ENCODE measurements around the gene TPSAB1.

TPSAB1 gene

GRCh38 chr16:1199347-1200013 is 41.0 kb upstream of the TPSAB1 start:
- Histone ChIP-seq H3K27me3 (ENCODE audit: insufficient read depth, low read length, poor library complexity, severe bottlenecking) (no peaks in the 10 kb centered on the region), H4K20me1 (ENCODE audit: insufficient read depth, low read length, poor library complexity, severe bottlenecking) (no peaks in the 10 kb centered on the region), H2AFZ (ENCODE audit: low read length) (no peak overlapping the region), H3K4me2 (ENCODE audit: low read depth, low read length, poor library complexity, severe bottlenecking) (no peak overlapping the region), H3K9ac (ENCODE audit: low read depth, low read length, poor library complexity, severe bottlenecking) (no peak overlapping the region), H3K9me2 (replicated peaks; ENCODE audit: low read depth, low read length) (no peaks in the 10 kb centered on the region), H3K9me3 (ENCODE audit: insufficient read depth, low read depth, low read length) (no peaks in the 10 kb centered on the region), H3K79me2 (ENCODE audit: insufficient read depth, low read length) (no peaks in the 10 kb centered on the region), H3K36me3 (ENCODE audit: insufficient read depth, low read length) (no peaks in the 10 kb centered on the region), H3K4me1 (ENCODE audit: insufficient read depth, low read length, poor library complexity, severe bottlenecking) (no peaks in the 10 kb centered on the region), H3F3A (ENCODE audit: low read depth) (no peaks in the 10 kb centered on the region), H3K4me3 (ENCODE audit: low read length, poor library complexity, severe bottlenecking) (no peak overlapping the region)
- TF ChIP-seq CTCF (conservative IDR thresholded peaks at IDR 0.05; ENCODE audit: low read length): no peak
- no peak for TF ChIP-seq EZH2phosphoT487 (IDR thresholded peaks at IDR 0.05; ENCODE audit: borderline replicate concordance)

- no peak overlapping the region for H3K9ac ChIP-seq (ENCODE audit: low read depth, low read length, poor library complexity, severe bottlenecking)
- no peaks in the 10 kb centered on the region for H3K9me2 ChIP-seq (replicated peaks; ENCODE audit: low read depth, low read length)
- no peaks in the 10 kb centered on the region for H4K20me1 ChIP-seq (ENCODE audit: insufficient read depth, low read length, poor library complexity, severe bottlenecking)
- TF ChIP-seq EZH2phosphoT487 (IDR thresholded peaks at IDR 0.05; ENCODE audit: borderline replicate concordance): no peak
- no peak for TF ChIP-seq CTCF (conservative IDR thresholded peaks at IDR 0.05; ENCODE audit: low read length)
- H3K9me3 ChIP-seq (ENCODE audit: insufficient read depth, low read depth, low read length): no peaks in the 10 kb centered on the region
- no peak overlapping the region for H2AFZ ChIP-seq (ENCODE audit: low read length)
- H3K4me1 ChIP-seq (ENCODE audit: insufficient read depth, low read length, poor library complexity, severe bottlenecking): no peaks in the 10 kb centered on the region
- H3K4me2 ChIP-seq (ENCODE audit: low read depth, low read length, poor library complexity, severe bottlenecking): no peak overlapping the region
- H3K79me2 ChIP-seq (ENCODE audit: insufficient read depth, low read length): no peaks in the 10 kb centered on the region
- no peaks in the 10 kb centered on the region for H3K27me3 ChIP-seq (ENCODE audit: insufficient read depth, low read length, poor library complexity, severe bottlenecking)
- H3K4me3 ChIP-seq (ENCODE audit: low read length, poor library complexity, severe bottlenecking): no peak overlapping the region
- H3K36me3 ChIP-seq (ENCODE audit: insufficient read depth, low read length): no peaks in the 10 kb centered on the region
- no peaks in the 10 kb centered on the region for H3F3A ChIP-seq (ENCODE audit: low read depth)
These were observed 40.4 kb upstream of the TPSAB1 start for GRCh38 chr16:1200014-1200627.

GRCh38 chr16:1201444-1201843 is 39.1 kb upstream of the TPSAB1 start:
- H3K4me3 ChIP-seq (ENCODE audit: low read length, poor library complexity, severe bottlenecking): no peak overlapping the region
- no peaks in the 10 kb centered on the region for H3K36me3 ChIP-seq (ENCODE audit: insufficient read depth, low read length)
- no peaks in the 10 kb centered on the region for H3K4me1 ChIP-seq (ENCODE audit: insufficient read depth, low read length, poor library complexity, severe bottlenecking)
- H4K20me1 ChIP-seq (ENCODE audit: insufficient read depth, low read length, poor library complexity, severe bottlenecking): no peaks in the 10 kb centered on the region
- H2AFZ ChIP-seq (ENCODE audit: low read length): no peak overlapping the region
- TF ChIP-seq CTCF (conservative IDR thresholded peaks at IDR 0.05; ENCODE audit: low read length) (no peak), EZH2phosphoT487 (IDR thresholded peaks at IDR 0.05; ENCODE audit: borderline replicate concordance) (no peak)
- H3F3A ChIP-seq (ENCODE audit: low read depth): no peaks in the 10 kb centered on the region
- H3K27me3 ChIP-seq (ENCODE audit: insufficient read depth, low read length, poor library complexity, severe bottlenecking): no peaks in the 10 kb centered on the region
- H3K79me2 ChIP-seq (ENCODE audit: insufficient read depth, low read length): no peaks in the 10 kb centered on the region
- H3K9me2 ChIP-seq (replicated peaks; ENCODE audit: low read depth, low read length): no peaks in the 10 kb centered on the region
- no peak overlapping the region for H3K4me2 ChIP-seq (ENCODE audit: low read depth, low read length, poor library complexity, severe bottlenecking)
- H3K9ac ChIP-seq (ENCODE audit: low read depth, low read length, poor library complexity, severe bottlenecking): no peak overlapping the region
- no peaks in the 10 kb centered on the region for H3K9me3 ChIP-seq (ENCODE audit: insufficient read depth, low read depth, low read length)
